Measurements from ENCODE around the gene DIAPH3.

DIAPH3 gene

GRCh38 chr13:59743195-59743594, 420.5 kb downstream of the DIAPH3 start:
- no peaks in the 10 kb centered on the region for H3K4me1 ChIP-seq (ENCODE audit: control insufficient read depth in 1 of 2, insufficient read depth in 1 of 2, low read depth in 1 of 2, low read length in 1 of 2)
- no peaks in the 10 kb centered on the region for H3K36me3 ChIP-seq
- no peak overlapping the region for H3K4me3 ChIP-seq (ENCODE audit: low read depth in 1 of 2, low read length in 1 of 2)
- no peak overlapping the region for H3K27ac ChIP-seq
- TF ChIP-seq, protein P1, sequence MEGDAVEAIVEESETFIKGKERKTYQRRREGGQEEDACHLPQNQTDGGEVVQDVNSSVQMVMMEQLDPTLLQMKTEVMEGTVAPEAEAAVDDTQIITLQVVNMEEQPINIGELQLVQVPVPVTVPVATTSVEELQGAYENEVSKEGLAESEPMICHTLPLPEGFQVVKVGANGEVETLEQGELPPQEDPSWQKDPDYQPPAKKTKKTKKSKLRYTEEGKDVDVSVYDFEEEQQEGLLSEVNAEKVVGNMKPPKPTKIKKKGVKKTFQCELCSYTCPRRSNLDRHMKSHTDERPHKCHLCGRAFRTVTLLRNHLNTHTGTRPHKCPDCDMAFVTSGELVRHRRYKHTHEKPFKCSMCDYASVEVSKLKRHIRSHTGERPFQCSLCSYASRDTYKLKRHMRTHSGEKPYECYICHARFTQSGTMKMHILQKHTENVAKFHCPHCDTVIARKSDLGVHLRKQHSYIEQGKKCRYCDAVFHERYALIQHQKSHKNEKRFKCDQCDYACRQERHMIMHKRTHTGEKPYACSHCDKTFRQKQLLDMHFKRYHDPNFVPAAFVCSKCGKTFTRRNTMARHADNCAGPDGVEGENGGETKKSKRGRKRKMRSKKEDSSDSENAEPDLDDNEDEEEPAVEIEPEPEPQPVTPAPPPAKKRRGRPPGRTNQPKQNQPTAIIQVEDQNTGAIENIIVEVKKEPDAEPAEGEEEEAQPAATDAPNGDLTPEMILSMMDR (IDR thresholded peaks at IDR 0.05): no peak
- no peaks in the 10 kb centered on the region for H3K27me3 ChIP-seq
- no peaks in the 10 kb centered on the region for H3K9me3 ChIP-seq

- H3K27ac ChIP-seq: no peak overlapping the region
- H3K36me3 ChIP-seq: no peaks in the 10 kb centered on the region
- no peak overlapping the region for H3K4me3 ChIP-seq (ENCODE audit: low read depth in 1 of 2, low read length in 1 of 2)
- H3K4me1 ChIP-seq (ENCODE audit: control insufficient read depth in 1 of 2, insufficient read depth in 1 of 2, low read depth in 1 of 2, low read length in 1 of 2): no peaks in the 10 kb centered on the region
- TF ChIP-seq, protein P1 (IDR thresholded peaks at IDR 0.05): no peak
- H3K9me3 ChIP-seq: no peaks in the 10 kb centered on the region
- no peaks in the 10 kb centered on the region for H3K27me3 ChIP-seq
Measured at GRCh38 chr13:59742467-59742866, 421.3 kb downstream of the DIAPH3 start.

GRCh38 chr13:59738921-59739320, 424.8 kb downstream of the DIAPH3 start:
- Histone ChIP-seq H3K4me3 (ENCODE audit: low read depth in 1 of 2, low read length in 1 of 2) (no peak overlapping the region), H3K36me3 (no peaks in the 10 kb centered on the region), H3K27ac (no peak overlapping the region), H3K9me3 (no peaks in the 10 kb centered on the region), H3K27me3 (no peaks in the 10 kb centered on the region), H3K4me1 (ENCODE audit: control insufficient read depth in 1 of 2, insufficient read depth in 1 of 2, low read depth in 1 of 2, low read length in 1 of 2) (no peaks in the 10 kb centered on the region)
- TF ChIP-seq, protein P1 (IDR thresholded peaks at IDR 0.05): no peak

GRCh38 chr13:59734393-59734792, 429.3 kb downstream of the DIAPH3 start:
- TF ChIP-seq, protein P1 (IDR thresholded peaks at IDR 0.05): no peak
- no peak overlapping the region for H3K27ac ChIP-seq
- H3K4me3 ChIP-seq (ENCODE audit: low read depth in 1 of 2, low read length in 1 of 2): no peak overlapping the region
- H3K27me3 ChIP-seq: no peaks in the 10 kb centered on the region
- H3K9me3 ChIP-seq: no peaks in the 10 kb centered on the region
- no peaks in the 10 kb centered on the region for H3K36me3 ChIP-seq
- no peaks in the 10 kb centered on the region for H3K4me1 ChIP-seq (ENCODE audit: control insufficient read depth in 1 of 2, insufficient read depth in 1 of 2, low read depth in 1 of 2, low read length in 1 of 2)

DNA sequence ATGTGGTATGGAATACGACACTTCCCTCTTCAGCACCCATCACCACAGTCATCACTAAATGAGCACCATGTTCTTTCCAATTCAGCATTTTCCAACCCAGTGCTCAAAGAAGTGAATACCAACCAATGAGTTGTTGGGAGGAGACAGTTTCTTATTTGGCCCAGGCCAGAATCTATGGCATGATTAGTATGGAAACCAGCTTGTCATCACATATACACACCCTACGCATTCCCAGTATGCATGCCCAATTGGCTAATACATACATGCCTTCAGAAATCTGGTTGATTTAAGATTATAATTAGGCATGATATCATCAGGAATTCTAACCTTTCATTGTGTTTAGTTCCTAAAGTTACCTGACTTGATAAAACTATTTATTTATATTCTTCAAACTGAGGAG, 430.0 kb downstream of the DIAPH3 start:
- H3K4me3 ChIP-seq (ENCODE audit: low read depth in 1 of 2, low read length in 1 of 2): no peak overlapping the region
- no peaks in the 10 kb centered on the region for H3K36me3 ChIP-seq
- no peak overlapping the region for H3K27ac ChIP-seq
- H3K27me3 ChIP-seq: no peaks in the 10 kb centered on the region
- TF ChIP-seq, protein P1 (IDR thresholded peaks at IDR 0.05): no peak
- no peaks in the 10 kb centered on the region for H3K9me3 ChIP-seq
- H3K4me1 ChIP-seq (ENCODE audit: control insufficient read depth in 1 of 2, insufficient read depth in 1 of 2, low read depth in 1 of 2, low read length in 1 of 2): no peaks in the 10 kb centered on the region

DNA sequence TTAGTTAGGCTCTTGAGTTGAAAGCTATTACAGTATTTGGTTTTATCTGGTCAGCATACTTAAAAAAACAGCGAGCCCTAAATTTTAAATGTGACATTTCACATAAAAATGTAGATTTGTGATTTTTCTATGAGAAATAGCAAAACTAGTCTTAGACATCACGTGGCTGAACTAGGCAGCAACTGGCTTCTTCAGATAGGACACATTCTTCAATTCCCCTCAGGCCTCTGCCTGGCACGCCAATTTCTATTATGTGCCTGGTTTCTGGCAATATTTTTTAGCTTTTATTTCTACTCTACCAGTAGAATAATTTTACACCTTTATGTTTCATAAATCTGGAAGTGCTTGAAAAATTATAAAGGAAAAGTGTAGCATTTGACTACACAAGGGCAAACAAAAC, 433.7 kb downstream of the DIAPH3 start:
- H3K9me3 ChIP-seq: no peaks in the 10 kb centered on the region
- H3K27me3 ChIP-seq: no peaks in the 10 kb centered on the region
- no peak overlapping the region for H3K4me3 ChIP-seq (ENCODE audit: low read depth in 1 of 2, low read length in 1 of 2)
- no peaks in the 10 kb centered on the region for H3K4me1 ChIP-seq (ENCODE audit: control insufficient read depth in 1 of 2, insufficient read depth in 1 of 2, low read depth in 1 of 2, low read length in 1 of 2)
- H3K27ac ChIP-seq: no peak overlapping the region
- no peaks in the 10 kb centered on the region for H3K36me3 ChIP-seq
- TF ChIP-seq, protein P1 (IDR thresholded peaks at IDR 0.05): no peak
